Measurements from ENCODE around the gene INPP5A.

GRCh38 chr10:132698761-132699391 lies 161.3 kb downstream of the INPP5A start:
- TF ChIP-seq HOXA7 (CRISPR knock-in tag; IDR thresholded peaks at IDR 0.05) (no peak), RXRA (CRISPR knock-in tag; IDR thresholded peaks at IDR 0.05) (no peak), ZNF33A (CRISPR knock-in tag; IDR thresholded peaks at IDR 0.05; ENCODE audit: borderline replicate concordance) (no peak), FOXM1 (CRISPR knock-in tag; IDR thresholded peaks at IDR 0.05) (no peak), ZNF775 (CRISPR knock-in tag; IDR thresholded peaks at IDR 0.05; ENCODE audit: borderline replicate concordance) (no peak), ZNF263 (CRISPR knock-in tag; IDR thresholded peaks at IDR 0.05) (no peak), KLF12 (CRISPR knock-in tag; IDR thresholded peaks at IDR 0.05; ENCODE audit: borderline replicate concordance) (no peak), ZNF232 (CRISPR knock-in tag; IDR thresholded peaks at IDR 0.05; ENCODE audit: borderline replicate concordance) (no peak), RBM39 (IDR thresholded peaks at IDR 0.05; ENCODE audit: low read depth, low read length, poor library complexity, severe bottlenecking) (no peak), NFE2L2 (IDR thresholded peaks at IDR 0.05; ENCODE audit: low read length) (no peak), ZNF510 (CRISPR knock-in tag; IDR thresholded peaks at IDR 0.05; ENCODE audit: low read depth) (no peak), POLR2G (IDR thresholded peaks at IDR 0.05; ENCODE audit: low read depth, low read length) (no peak), POLR2A (IDR thresholded peaks at IDR 0.05; ENCODE audit: insufficient read depth in 1 of 2, low read depth in 2 of 2, low read length in 2 of 2) (no peak)

Measured in HepG2 (cell line).